HG03139 (cell line): Measurements from ENCODE around the gene VGLL4.
"Not testable (repeated sequence)": the region's sequence is repeated elsewhere in the genome, so short reads cannot be mapped to it uniquely, and the experiment has no call there.

Source experiments
- ATAC-seq: cut with Tn5 transposase; IDR thresholded peaks from one replicate; pipeline ENCODE4 v1.9.1; 2021; ENCODE audit not compliant: unreplicated experiment

VGLL4 gene

DNA sequence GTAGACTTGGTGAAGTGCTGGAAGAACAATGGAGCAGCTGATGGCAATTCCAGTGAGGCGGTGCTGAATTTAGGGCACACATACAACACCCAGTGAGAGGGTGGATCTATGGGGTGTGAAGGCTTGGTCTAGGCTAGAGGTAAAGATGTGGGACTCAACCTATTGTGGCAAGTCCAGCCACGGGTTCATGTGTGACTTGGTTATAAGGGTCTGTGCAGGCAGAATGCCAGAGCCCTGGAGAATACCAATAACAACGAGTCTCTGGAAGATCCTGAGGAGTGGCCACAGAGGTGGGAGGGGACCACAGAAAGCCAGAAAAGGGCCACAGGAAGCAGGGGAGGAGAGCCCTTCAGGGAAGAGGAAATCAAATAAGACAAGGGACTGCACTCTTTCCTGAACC is 55.0 kb downstream of the VGLL4 start:
- no peak for ATAC-seq

DNA sequence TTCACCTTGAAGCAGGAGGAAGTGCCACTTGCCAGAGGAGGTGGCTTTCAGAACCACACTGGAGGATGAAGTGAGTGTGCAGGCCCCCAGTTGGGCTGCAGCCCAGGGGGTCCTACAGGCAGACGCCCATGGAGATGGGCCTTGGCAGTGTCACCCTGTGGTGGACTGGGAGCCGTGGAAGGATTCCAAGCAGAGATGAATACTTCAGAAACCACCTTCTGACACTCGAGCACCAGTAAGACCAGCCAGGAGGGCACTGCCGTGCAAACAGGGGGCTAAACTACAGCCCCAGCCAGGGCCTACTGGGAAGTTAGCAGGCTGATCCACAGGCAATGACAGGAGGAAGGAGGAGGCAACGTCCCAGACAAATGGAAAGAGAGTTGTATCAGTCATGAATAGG is 55.4 kb downstream of the VGLL4 start:
- no peak for ATAC-seq

DNA sequence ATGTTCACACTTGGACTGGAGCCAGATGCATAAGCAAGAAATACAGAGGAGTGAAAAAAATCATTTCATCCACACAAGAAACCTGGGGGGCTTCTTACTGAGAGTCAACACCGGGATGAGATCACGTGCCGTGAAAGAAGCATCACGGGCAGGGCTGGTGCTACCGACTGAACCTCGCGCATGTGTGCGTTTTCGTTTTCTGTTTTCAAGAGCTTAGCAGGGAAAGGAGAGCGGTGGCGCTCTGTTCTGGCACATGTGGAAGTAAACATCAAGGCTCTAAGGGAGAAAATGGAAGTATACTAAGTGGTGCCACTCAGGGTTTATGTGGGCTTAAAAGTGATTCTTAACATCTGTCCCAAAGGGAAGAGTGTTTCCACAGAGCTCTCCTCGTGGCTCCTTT is 55.9 kb downstream of the VGLL4 start:
- no peak for ATAC-seq

DNA sequence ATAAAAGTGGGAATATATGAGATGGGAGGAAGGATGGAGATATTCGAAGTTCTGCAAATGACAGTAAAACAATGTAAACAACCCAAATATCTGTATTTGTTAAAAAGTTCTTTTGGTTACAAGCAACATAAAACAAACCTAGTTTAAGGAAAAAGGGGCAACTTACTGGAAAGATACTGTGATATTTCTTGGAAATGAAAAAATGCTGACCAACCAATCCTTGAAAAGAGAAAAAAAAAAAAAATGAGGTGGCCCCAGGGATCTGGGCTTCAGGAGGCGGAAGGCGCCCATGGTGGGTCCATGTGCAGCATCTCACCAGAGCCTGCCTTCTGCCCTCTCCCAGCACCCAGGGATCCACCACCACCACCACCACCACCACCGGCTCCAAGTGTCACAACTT is 59.1 kb downstream of the VGLL4 start:
- ATAC-seq = no peak

DNA sequence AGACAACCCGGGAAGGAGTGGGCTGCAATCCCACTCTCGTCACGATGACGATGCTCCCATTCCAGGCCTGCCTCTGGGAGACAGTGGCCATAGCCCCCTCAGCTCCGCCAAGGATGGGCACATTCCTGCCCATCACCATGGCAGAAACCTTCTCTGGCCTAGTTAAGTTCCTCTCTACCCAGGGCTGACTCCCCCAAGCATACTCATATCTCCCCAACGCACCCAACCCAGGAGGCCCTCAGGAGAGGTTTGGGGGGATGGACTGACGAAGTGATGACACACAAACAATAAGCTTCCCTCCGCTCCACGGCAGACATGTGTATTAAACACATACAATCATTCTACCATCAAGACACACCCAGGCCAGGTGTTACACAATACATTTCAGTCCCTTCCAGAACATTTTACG is 60.1 kb downstream of the VGLL4 start:
- ATAC-seq = no peak

DNA sequence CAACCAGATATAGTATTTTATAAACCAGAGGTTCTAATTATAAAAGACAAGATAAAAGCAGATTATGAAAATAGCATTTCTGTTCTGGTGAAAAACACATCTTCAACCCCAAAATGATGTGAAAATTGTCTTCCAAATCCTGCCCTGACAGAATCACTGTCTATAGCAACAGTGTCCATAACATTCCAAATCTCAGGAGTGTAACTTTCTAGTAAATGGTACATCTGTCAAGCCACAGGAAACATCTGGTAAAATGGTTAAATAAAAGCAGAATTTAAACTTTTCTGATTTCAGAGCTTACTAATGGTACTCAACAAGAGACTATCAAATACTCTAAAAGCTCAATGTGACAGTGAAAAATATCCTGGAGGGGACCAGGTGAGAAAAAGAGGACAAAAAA is 60.5 kb downstream of the VGLL4 start:
- ATAC-seq = no peak

DNA sequence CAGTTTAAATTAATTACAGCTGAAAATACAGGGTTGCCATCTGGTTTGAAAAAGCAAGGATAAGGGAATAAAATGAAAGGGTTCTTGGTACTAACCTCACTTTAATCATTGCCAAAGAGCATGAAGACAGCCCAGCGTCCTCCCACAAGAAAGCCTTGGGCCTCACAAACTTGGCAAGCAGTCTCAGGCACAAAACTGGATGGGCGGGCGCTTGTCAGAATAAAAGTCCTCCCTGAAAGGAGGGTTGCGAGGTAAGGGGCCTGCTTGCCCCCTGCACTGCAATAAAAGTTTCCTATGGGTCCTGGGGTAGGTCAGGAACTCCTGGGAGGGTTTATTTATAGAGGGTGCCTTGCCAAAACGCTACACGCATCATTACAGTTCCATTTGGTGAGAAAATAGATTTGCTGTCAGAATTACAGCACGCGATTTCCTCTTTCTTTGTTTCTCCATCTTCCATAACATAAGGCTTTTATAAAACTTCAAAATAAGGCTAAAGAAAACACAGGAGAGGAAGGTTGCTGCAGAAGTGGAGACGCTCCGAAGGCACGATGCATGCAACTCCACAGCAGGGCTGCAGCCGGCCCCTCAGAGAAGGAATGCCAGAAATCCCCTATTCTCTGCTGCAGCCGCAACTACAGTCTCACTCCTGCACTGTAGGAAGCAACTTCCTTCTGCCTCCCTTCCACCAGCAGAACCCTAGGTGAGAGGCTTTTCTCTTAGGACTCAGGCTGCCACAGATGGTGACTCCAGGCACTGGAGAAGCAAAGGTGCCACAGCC is 61.3 kb downstream of the VGLL4 start:
- no peak for ATAC-seq

DNA sequence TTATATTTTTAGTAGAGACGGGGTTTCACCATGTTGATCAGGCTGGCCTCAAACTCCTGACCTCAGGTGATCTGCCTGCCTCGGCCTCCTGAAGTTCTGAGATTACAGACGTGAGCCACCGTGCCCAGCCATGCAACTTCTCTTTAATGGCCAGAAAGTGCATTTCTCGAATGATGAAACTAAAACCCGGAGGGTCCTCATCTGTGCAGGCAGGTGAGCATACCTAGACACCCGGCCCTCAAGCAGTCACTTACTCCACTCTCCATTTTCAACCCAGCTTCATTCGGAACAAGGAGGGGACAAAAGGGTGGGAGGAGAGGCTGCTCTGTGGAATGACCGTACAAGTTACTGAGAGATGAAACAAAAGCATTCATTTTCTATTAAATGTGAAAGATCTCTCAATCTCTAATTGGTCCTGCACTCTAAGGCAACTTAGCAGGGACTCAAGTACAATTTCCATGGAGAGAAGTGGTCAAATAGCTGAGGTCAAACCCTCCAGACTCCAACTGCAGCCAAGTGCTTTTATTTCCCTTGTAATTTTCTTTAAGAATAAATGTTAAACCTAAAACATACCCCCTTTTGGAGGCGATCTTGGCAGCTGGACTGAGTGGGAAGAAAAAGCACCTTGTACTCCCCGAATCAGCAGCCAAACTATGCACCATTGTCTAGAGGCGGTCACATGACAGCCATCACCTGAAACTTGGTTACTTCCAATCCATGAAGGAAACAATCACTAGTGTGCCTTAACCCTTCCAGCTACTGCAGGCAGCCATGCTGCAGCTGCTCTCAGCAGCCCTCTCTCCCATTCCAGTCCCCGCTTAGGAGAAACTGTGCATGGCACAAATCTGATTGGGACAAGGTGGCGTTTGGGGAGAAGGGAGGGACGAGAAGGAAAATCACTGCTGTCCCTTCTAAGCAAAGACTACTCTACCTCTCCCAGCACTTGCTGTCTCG is 62.2 kb downstream of the VGLL4 start:
- no peak for ATAC-seq

DNA sequence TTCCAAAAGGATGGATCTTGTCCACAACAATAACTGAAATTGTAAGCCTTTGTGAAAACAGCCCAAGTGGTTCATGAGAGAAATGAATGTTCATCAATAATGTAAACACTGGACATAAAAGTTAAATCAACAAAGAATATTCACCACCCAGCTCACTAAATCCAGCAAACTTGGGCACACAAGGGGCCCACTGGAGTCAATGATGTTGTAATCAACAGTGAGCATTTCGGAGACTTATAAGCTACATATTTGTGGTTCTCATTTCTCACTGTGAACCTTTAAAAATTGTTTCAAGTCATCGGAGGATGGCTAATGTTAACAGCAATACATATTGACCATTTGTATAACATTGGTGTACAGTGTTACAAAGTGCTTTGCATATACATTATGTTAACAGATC is 63.1 kb downstream of the VGLL4 start:
- ATAC-seq = no peak

DNA sequence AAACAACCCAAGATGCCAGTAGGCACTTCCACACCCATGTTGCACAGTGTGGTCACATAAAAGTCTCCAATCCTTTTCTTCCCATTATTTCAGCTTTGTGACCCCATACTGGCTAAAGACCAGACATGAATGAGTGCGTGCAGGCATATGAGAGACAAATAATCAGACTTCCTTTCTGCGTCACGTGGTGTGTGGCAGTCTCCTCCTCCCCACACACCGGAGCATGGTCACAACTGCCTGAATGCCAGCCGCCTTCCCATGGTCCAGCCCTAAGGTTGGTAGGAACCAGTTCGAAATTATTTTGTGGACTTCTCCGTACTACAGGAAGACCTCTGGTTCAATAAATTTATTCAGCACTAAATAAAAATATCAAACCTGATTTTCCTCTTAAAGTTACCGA is 65.5 kb downstream of the VGLL4 start:
- ATAC-seq = no peak

DNA sequence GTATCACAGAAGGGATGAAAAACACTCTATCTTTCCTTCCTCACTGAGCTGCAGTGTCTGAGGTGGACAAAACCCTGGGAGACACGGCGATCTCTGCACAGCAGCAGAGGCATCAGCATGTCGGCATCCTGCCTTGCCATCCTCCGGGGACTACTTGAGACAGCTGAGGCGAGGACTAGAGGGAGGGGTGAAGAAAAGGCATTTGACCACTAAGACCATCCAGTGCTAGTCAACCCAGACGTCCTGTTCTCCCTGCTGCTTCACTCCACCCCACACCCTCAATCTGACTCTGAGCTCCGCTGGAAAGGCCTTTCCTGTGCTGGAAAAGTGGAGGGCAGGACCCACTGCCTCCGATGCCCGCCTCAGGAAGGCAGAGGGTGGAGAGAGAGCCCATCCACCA is 67.3 kb downstream of the VGLL4 start:
- no peak for ATAC-seq

DNA sequence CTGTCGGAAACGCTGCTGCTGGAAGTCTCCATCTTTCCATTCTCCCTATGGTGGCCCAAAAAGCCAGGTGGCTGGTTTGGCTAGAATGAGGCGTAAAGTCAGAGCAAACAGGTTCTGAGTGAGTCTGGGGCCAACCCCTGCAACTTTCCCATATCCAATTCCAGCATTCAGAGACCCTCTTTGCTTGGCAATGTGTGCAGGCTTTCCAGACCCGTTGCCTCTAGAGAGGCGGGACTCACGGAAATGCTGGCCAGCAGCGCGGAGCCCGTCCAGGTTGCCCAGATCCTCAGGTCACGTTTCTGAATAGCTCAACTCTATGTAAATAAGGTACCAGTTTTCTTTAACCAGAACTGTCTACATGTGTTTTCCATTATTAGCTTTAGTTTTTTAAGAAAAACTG is 68.0 kb downstream of the VGLL4 start:
- no peak for ATAC-seq

DNA sequence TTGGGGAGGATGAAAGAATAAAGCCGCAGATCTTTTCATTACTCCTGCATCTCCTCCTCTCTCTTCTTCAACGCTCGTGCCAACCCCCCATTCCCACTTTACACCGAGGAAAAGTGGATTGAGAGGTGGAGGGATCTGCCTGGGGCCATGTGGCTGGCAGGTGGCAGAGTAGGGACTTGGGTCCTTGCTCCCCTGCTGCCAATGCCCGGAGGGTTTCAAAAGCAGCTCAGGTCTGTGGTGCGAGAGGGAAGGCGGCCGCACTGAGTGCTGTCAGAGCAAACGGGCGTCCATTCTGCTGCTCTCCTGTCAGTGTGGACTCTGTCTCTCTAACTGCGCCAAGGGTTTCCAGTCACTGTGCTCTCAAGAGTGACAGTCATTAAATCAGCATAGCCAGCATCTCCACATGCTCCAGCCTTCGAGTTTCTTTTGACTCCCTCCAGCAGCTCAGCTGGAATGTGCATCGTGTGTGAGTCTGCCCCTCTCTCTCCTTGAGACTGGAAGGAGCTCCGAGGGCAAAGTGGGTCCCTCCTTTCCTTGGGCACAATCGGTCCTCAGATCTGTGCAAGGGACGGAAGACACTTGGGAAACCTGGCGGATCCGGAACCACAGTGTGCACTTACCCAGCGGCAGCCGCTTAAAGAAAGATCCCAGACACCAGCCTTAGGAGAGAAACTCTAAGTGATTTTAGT is 68.6 kb downstream of the VGLL4 start:
- ATAC-seq = no peak

DNA sequence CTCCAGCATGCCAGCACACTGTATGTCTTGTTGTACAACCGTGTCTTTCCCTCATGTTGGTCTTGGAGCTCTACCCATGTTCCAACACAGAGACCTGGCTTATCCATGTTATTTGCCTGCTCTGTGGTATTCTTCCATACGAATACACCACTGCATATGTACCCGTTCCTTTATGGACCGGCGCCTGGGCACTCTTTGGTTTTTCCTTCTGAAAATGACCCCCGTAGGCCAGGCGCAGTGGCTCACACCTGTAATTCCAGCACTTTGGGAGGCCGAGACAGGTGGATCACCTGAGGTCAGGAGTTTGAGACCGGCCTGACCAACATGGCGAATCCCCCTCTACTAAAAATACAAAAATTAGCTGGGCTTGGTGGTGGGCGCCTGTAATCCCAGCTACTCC is 71.1 kb downstream of the VGLL4 start:
- ATAC-seq = not testable (repeated sequence)

DNA sequence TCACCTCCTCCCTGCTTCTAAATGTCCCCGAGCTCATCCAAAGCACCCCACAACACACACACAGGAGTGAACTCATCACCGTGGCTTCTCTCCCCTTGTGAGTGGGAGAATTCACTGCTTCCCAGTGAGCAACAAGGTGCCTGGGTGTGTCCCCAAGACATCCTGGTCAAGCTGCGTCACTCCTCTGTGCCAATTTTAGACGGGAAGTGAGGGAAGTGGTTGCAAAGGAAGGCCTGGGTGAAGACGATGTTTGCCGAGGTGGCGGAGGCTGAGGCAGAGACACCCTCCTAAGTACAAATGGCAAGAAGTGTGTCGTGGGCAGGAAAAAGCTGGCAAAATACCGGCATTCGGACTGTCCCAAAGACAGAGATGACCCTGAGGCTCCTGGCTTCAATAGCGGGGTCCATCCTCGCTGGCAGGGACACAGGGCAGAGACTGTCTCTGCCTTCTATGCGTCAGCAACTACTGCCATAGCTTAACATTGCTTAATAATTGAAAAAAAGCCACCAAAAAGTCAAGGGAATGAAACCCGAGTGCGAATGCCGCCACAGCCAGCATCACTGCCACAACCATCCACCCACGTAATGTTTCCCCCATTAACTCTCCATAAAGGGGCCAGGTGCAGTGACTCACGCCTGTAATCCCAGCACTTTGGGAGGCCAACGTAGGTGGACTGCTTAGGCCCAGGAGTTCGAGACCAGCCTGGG is 72.8 kb downstream of the VGLL4 start:
- no peak for ATAC-seq

DNA sequence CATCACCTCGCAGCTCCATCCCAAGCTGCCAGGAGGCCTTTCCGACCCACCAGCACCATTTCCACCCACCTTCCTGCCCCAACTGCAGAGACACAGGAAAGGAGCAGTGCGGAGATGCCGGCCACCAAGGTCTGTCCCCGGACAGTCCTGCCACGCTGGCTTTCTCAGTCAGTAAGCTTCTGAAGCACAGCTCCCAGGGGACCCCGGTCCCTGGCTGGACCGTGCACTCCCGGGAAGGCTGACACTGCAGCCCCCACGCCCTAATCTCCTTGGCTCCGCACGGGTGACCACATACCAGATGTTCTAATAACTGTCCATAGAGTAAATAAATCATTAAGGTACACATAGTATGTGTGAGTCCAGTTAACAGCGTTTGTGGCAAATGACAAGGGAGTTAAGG is 73.5 kb downstream of the VGLL4 start:
- no peak for ATAC-seq

DNA sequence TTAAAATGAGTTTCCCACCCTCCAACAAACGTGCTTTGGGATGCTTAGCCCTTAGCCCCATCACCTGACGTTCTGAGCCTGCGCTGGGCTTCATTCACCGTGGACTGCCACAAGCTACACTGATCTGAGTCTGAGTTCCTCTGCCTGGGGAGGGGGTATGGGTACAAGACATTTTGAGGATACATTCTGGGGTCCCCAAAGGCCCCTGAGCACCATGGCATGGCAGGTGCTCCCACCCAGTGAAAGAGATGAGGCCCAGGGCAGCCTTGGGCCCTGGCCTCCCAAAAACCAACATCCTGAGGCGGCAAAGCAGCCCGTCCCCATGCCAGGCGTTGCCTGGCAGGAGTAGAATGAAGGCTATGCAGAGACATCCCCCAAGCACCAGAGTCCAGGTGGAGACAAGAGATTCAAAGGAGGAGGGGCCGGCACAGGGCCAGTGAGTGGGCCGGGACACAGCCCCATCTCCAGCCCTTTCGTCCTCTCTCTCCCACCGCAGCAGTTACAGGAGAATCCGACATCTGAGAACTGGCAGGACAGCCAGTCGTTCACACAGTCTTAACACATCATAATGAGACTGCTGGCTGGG is 74.5 kb downstream of the VGLL4 start:
- ATAC-seq = no peak

DNA sequence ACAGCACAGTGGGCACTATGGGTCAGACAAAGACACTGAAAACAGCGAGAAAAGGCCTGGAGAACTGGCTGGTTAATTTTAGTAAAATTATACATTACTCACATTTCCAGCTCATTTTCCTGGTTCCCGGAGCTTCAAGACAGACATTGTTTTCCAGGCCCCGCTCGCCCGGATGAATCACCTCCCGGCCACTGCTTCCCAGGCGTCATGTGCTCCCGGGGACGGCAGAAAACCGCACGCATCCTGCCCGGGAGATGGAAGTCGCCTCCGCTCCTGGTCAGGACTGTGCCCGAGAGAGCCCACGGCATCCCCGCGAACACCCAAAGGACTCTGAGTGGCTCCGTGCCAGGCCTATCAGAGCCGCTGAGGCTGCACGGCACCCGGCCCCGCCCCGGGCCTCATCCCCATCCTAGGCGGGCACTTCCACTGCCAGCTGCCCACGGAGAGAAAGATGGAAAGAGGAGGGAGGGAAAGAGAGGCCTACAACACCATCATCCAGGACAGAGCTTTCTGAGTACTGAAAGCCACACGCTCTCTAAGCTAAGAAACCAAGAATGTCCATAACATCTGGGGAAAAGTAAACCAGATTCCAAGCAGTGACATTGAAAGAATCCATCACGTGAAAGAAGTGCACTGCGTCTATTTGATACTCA is 75.1 kb downstream of the VGLL4 start:
- no peak for ATAC-seq

DNA sequence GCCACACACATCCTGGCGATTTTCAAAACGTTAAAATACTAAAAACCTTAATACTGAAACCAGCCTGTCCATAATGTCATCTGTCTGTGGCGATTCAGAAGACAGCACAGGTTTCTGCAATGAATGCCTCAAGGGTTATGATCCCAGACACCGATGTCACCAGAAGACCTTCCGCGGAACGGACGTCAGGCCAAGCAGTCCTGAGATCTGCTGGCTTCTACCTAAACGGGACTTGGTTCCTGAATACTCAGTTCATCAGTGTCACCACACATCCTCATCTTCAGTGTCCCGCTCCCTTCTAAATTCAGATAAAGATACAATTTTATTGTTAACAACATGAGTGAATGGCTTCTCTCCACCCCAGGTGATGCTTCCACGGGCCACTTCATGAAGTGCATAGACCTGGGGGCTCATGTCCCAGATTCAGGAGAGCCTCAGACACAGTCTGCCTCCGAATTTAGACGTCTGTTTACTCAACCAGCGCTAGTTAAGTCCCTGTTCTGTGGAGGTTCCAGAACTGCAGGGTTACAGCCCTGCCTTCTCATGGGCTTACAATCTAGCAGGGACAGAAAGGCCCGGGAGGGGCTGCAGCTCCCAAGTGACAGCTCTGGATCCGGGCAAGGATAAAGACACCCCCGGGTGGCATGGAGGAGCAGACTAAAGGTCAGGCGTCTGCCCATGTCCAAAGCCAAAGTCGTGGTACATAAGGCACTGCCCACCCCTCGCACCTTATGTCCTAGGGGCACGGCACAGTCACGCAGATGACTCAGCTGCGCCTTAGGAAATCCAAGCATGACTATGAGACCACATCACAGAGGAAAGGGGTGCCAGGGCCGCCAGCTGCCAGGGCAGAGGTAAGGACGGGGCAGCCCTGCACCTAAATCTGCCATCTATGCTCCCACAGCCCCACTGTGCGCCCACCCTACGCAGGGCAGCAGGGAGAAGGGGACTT is 75.9 kb downstream of the VGLL4 start:
- no peak for ATAC-seq
